GM06990 (cell line): ENCODE data around the gene RHBDL3.
A peak's percentile ranks its signal among the peaks of the same experiment; 100 is the strongest.

Experiments used
- DNase-seq: peaks from one replicate; pipeline ENCODE4 v3.0.0-alpha.2; 2011; ENCODE audit not compliant: insufficient read length; ENCODE audit errors: extremely low read depth
- H3K27me3 ChIP-seq: replicated peaks from 2 replicates; pipeline ENCODE4 v1.6.0; 2011; ENCODE audit warnings: low read length; ENCODE audit not compliant: control insufficient read depth, insufficient read depth
- H3K36me3 ChIP-seq: 2 replicates; pipeline ENCODE4 v1.5.1; 2011; ENCODE audit warnings: low read length; ENCODE audit not compliant: control insufficient read depth, insufficient read depth
- H3K4me3 ChIP-seq: replicated peaks from 2 replicates; pipeline ENCODE4 v1.5.1; 2011; ENCODE audit warnings: low read depth, mild to moderate bottlenecking, control low read depth, low read length
- TF ChIP-seq, protein P1 (sequence below): IDR thresholded peaks from 2 replicates; pipeline ENCODE4 v1.5.1; 2011; ENCODE audit warnings: low read length, control low read depth, mild to moderate bottlenecking, inconsistent platforms; ENCODE audit not compliant: insufficient read depth, poor library complexity, severe bottlenecking

RHBDL3 gene

DNA sequence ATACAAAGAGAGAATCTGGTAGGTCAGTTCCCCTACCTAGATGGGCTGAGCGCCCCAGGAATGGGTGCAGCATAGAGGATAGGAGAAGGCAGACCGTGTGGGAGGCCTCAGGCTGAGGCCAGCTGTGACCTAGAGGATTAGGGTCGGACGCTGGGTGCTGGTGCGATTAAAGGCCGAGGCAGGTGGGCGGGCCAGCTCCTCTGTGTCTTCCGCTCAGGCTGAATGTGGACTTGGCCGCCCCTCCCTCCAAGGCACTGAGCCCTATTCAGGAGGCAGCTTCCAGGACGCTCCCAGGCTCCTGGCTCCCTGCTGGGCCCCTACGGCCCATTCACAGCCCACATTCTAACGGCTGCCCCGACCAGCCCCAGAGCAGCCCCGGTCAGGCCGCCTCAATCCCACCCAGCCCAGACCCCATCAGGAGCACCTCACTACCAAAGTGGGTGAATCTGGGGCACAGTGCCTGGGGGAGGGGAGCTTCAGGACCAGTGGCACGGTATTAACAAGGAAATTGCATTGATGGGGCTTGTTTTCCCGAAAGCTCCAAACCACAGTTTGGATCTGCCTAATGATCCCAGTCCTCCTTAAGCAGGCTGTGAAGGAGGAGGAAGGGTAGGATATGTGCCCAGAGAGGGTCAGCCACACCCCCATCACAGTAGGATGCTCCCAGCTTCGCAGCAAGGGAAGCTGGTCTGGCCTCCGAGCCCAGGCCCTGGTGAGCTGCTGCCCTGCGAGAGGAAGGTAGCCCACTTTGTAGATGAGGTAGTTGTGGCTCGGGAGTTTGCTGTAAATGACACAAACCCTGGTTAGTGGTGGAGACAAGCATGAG is 14.5 kb downstream of the RHBDL3 start:
- TF ChIP-seq, protein P1, sequence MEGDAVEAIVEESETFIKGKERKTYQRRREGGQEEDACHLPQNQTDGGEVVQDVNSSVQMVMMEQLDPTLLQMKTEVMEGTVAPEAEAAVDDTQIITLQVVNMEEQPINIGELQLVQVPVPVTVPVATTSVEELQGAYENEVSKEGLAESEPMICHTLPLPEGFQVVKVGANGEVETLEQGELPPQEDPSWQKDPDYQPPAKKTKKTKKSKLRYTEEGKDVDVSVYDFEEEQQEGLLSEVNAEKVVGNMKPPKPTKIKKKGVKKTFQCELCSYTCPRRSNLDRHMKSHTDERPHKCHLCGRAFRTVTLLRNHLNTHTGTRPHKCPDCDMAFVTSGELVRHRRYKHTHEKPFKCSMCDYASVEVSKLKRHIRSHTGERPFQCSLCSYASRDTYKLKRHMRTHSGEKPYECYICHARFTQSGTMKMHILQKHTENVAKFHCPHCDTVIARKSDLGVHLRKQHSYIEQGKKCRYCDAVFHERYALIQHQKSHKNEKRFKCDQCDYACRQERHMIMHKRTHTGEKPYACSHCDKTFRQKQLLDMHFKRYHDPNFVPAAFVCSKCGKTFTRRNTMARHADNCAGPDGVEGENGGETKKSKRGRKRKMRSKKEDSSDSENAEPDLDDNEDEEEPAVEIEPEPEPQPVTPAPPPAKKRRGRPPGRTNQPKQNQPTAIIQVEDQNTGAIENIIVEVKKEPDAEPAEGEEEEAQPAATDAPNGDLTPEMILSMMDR: no peak
- no peak overlapping the region for H3K4me3 ChIP-seq

GRCh38 chr17:32281011-32281451 is 15.4 kb downstream of the RHBDL3 start:
- no peak overlapping the region for H3K4me3 ChIP-seq
- TF ChIP-seq, protein P1: no peak
- H3K36me3 ChIP-seq: no peaks in the 10 kb centered on the region
- H3K27me3 ChIP-seq: peaks cover 3% of the 10 kb centered on the region
- no peak for DNase-seq

More for the DNA sequence above, 14.5 kb downstream of the RHBDL3 start:
- peaks cover 3% of the 10 kb centered on the region; the same call in 1 of the 2 replicates for H3K27me3 ChIP-seq
- DNase-seq: no peak
- no peaks in the 10 kb centered on the region for H3K36me3 ChIP-seq

DNA sequence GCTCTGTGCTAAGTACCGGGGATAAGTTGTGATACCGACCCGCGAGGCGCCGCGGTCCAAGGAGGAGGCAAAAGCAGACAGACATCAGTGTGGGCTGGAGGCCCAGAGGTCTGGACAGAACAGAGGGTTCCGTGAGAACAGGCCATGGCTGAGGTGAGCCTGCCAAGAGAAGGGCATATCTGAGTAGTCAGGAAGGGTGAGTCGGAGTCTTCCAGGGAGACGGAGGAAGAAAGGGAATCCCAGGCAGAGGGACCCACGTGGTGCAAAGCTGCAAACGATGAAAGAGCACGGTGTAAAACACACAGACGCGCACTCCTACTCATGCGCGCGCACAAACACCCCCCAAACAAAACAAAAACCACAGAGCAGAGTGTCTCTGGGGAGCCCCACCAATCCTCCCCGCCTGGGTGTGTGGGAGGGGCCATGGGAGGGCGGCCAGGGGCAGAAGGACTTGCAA is 18.1 kb downstream of the RHBDL3 start:
- Histone ChIP-seq H3K36me3 (no peaks in the 10 kb centered on the region), H3K4me3 (no peak overlapping the region), H3K27me3 (peaks cover 3% of the 10 kb centered on the region)
- peak; percentile 59 for DNase-seq
- TF ChIP-seq, protein P1: no peak

DNA sequence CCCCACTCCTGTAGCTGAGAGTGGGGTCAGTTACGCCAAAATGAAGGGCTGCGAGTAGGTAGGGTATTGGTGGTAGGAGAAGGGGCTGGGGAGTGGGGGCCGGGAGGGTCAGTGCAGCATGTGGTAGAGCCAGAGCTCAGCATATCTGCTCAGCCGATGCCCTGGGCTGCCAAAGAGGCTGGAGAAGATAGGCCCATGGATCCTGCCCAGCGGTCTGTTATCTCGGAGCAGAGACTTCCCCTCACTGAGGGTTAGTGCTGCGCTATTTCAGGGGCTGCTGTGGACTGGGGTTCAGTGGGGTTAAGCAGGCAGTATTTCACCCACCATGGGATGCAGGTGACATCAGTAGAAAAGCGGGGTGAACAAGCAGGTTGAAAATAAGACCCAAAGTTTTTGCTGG is 19.7 kb downstream of the RHBDL3 start:
- TF ChIP-seq, protein P1: no peak
- no peaks in the 10 kb centered on the region for H3K36me3 ChIP-seq
- H3K27me3 ChIP-seq: peaks cover 3% of the 10 kb centered on the region
- no peak overlapping the region for H3K4me3 ChIP-seq
- no peak for DNase-seq

GRCh38 chr17:32285746-32286517 is 20.3 kb downstream of the RHBDL3 start:
- Histone ChIP-seq H3K36me3 (no peaks in the 10 kb centered on the region), H3K4me3 (no peak overlapping the region), H3K27me3 (no peaks in the 10 kb centered on the region; the same call in none of the 2 replicates)
- TF ChIP-seq, protein P1: no peak
- no peak for DNase-seq
